GM18867 (cell line): ENCODE data around the gene CFAP161.

Source experiments
- ATAC-seq: cut with Tn5 transposase; IDR thresholded peaks from one replicate; pipeline ENCODE4 v1.9.1; 2021; ENCODE audit warnings: mild to moderate bottlenecking, moderate library complexity; ENCODE audit not compliant: unreplicated experiment

The CFAP161 gene

DNA sequence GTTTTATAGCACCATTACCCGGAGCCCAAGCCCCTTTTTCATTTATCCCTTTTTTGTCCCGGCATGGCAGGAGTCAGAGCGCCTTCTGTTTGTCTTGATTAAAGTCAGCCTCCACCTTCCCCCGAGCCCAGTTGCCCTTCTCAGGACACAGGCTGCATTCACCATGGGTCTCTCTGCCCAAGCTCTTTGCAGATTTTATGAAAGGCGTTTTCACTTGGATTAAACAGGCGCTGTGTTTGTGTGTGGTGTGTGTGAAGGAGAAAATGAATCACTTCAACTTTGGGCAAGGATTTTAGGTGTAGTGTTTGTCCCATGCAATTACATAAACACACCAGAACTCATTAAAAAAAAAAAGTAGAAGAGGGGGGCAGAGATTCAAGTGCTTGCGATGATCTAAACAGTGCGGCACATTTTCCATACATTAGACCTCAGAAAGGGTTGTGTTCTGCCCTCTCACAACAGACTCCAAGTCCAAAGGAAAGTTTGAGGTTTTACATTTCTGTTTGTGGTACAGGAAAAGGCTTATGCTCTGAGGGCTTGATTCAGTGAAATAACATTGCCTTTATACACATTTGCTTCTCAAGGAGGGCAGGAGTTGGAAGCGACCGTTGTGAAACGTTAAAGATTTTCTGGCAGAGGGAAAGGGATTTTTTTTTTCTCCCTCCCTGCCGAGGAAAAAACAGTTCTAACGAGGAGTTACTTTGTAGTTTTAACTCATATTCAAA is 48.1 kb downstream of the CFAP161 start:
- ATAC-seq = no peak

DNA sequence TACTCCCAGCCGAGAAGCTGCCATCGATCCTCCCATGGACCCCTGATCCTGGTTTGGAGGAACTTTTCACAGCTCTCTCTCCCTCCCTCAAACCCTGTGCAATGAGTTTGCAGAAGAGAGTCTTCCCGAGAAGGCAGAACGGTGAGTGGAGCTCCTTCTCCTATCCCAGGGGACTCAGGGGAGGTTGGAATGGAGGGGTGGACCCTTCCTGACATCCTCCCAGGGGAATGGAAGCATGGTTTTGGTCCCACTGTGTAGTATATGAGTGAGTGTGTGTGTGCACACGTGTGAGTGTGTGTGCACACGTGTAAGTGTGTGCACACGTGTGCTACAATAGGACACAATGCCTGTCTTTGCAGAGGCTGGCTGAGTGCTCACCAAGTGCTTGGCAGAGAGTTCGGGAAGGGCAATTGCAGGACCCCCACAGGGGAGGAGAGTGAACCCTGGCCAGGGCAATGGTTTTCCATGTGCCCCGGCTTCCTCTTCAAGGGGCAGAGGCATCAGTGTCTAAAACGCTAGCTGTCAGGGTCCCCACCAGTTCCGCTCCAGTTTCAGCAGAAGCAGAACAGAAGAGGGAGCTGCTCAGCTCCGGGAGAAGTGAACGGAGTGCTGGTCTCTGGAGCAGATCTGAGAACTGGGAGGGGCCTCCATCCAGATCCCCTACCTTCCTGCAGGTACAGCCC is 48.8 kb downstream of the CFAP161 start:
- ATAC-seq = no peak

DNA sequence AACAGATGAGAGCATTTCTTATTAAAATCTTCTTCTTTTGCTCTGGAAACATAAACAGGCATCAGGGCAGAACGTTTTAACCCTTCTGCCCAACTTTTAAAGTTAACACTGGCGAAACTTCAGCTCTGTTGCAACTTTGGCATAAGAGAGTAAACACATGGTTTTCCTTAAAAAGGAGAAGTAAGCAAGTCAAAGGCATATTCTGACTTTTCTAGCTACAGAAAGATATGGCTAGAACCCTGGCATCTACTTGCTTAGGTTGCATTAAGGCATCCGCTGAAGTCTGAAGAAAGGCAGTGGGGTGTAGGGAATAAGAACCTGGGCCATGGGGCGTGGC is 49.3 kb downstream of the CFAP161 start:
- no peak for ATAC-seq

DNA sequence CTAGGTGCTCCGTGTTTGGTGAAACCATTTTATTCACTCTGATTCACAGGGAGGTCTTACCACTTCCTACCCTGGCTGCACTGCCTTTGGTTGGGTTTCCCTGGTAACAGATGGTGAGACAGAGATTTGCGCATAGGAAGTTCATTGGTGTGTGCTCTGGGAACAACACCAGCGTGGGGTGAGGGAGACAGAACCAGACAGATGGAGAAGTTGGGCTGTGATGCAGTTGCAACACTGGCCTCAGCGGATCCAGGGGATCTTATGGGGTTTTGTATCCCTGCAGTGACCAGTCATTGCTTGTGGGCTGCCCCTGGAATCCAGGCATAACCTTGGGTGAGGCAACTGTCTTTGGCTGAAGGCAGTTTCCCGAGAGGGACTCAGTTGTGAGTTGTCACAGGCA is 50.1 kb downstream of the CFAP161 start:
- ATAC-seq = no peak

DNA sequence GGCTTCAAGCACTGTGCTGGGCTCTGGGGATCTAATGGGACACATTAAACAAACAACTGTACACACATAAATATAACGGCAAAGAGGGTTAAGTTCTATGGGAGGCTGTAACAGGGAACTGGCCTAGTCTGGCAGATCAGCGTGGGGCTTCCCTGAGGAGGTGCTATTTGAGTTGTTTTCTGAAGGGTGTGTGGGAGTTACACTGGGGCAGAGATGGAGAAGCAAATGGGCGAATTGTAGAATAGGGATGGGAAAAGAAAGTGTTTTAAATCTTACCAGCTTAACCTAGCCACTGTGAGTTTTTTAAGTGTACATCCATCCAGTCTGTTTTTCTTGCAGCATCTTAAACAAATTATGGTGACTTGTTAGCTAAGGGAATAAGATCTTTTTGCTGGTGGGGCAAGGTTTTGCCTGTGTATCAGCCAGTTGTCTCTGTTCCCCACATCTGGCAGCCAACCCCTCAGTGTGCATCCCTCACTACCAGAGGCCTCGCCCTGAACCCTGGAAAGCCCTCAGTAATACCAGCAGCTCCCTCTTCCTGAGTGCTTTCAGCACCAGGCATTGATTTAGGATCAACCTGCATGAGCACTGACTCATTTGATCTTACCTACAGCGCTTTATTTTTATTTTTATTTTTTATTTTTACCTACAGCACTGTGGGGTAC is 51.7 kb downstream of the CFAP161 start:
- ATAC-seq = no peak

DNA sequence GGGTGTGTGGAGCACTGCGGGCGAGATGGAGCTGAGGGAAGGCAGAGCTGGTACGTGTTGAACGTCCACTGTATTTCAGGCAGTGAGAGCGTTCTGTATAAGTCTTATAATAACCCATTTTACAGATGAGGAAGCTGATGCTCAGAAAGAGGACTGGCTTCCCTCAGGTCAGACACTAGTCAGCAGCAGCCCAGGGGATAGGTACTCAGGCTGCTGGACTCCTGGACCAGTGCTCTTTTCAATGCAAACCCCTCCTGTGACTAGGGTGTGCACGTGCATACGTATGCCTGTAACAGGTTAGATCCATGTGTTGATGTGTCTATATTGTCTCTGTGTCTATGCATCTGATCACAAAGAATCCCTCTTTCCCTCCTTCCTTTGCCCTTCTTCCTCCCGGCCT is 54.3 kb downstream of the CFAP161 start:
- no peak for ATAC-seq

DNA sequence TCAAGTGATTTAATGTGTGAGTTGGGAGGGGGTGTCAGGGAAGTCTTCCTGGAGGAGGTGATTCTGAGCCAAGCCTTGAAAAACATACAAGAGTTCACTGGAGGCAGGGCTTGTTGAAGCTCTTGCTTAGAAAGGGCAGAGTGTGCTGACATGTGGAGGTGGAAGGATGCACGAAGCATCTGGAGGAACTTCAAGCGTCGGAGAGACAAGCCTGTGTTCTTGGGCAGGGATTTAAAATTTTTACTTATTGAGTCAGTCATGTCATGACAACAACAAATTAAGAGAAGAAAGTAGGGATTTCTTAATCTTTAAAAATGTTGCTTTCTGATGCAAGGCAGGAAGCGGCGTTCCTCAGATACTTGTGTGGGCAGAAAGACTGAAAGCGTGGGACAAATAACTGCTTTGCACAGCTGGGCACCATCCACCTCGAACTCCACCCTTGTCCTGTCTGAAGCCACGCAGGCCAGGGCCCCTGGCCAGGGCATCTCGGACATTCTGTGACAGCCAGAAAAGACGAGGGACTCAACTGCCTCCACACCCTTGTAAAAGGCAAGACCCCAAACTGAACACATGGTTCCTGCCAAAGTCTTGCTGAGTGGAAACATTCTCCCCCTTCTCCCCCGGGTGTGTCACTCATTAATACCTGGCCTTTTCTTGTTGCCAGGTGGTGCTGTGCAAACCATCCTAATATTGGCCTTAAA is 55.7 kb downstream of the CFAP161 start:
- ATAC-seq = no peak

DNA sequence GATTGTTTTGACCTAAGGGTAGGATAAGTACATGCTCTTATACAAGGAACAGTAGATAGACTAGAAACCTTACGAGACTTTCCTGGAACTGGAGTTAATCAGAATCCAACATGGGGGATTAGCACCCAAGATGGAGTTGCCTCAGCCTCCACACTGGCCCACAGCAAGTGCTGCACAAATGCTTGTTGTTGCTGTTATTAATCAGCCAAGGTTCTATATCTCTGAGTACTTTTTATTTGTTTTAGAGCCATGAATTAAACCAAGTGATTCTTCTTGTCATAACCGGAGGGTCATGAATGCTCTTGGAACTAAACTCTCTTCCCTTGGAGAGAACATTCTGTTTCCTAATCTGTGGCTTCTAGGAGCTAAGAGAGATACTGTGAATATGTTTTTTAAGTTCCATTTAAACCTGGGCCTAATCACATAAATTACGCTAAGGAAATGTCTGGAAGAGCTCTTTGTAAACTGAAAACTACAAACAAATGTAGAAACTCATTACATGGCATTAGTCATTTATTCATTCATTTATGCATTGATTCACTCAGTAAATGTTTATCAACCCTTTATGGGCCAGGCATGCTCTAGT is 56.9 kb downstream of the CFAP161 start:
- ATAC-seq = no peak

DNA sequence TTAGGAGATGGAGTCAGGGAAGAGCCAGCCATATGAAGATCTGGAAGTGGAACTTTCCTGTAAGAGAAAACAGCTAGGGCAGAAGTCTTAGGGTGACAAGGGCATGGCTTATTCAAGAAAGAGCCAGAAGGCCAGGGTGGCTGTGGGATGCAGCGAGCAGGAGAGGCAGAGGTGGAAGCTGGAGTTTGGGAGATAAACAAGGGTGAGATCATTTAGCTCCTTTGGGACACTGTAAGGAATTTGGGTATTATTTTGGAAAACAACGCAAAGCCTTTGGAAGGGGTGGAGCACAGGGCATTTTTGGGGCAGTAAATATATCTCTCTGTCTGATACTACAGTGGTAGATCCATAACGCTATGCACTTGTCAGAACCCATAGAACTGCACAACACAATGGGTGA is 57.6 kb downstream of the CFAP161 start:
- no peak for ATAC-seq

DNA sequence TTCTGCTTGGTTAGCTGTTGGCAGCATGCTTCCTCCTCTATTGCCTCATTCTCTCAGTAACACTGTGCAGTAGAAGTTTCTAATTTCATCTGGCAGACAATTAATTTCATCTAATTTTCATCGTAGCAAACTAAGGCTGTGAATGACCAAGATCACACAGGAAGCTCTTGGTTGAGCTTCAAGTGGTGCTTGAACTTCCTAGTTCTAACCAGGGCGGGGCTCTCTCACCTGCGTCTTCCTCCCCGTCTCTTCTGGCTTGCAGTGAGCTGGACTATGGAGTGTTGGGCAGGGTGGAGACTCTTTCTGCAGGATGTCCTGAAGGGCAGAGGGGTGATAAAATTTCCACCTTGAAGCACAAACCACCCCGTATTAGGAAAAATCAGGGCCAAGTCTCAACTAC is 60.7 kb downstream of the CFAP161 start:
- no peak for ATAC-seq

DNA sequence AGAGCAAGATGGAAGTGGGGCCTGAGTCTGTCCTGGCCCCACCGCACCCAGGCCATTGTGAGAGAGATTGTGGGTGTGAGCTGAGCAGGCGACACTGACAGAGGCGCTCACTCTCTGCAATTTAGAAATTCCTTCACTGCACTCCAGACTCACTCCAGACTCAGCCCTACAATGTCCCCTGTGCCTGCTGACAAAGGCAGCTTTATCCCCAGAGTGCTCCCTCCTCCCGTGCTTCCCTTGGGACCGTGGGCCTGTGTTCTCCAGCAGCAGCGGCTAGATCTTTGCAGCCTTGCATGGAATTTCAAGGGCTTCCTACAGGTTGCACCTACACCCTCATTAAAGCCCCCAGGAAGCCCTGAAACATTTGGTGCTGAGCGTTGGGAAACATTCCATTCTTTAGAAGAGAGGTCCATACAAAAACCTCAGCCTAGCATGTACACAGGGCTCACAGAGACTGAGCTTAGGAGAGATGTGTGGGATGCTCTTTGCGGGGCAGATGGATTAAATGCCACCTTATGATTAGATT is 61.3 kb downstream of the CFAP161 start:
- no peak for ATAC-seq

DNA sequence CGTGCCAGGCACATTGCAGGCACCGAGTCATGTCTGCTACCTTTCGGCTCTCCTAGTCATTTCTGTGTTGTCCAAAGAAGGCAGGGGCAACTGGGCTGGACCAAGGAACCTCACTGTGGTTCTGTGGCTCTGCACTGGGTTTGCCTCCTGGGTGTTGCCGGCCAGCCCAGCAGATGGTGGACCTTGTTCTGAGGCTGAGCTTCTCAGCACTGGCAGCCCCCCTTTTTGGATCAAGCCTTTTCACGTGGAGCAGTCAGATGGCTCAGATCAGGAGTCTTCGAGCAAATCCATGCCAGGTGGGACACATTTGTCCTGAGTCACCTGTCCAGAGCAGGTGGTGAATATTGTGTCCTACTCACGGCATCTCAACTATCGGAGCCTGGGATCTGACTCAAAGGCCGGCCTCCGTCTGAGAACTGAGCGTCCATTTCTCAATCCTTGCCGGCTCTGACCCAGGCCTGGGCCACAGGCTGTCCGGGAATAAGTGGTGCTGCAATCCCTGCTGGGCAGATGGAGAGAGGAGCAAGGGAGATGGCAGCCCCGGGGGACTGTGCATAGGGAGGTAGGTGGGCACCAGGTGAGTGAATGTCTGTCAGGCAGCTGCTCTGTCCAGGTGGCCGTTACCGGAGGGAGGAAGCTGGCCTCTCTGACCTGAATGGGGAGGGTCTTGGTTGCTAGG is 62.6 kb downstream of the CFAP161 start, which contains the start of gene IL16:
Gene IL16, plus strand, starts transcription at position 304 of the 679 bp plus-strand sequence. CDS start 28,521 bp downstream, outside the sequence.
- ATAC-seq = no peak

DNA sequence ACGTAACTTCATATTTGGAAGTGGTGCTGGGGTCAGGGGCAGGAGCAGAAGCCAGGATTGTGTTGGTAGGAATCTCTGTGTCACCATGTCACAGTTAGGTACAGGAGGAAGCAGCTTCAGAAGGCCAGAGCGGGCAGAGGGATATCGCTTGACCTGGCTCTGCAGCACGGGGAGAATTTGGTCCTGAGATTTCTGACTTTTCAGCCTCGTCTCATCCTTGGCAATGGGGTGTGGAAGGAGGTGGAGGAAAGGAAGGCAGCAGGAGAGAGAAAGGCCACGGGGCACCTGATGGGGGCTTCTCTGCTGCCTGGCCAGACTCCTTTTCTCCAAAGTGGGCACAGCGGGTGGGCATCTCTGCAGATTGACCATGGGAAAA is 63.2 kb downstream of the CFAP161 start:
- ATAC-seq = no peak

DNA sequence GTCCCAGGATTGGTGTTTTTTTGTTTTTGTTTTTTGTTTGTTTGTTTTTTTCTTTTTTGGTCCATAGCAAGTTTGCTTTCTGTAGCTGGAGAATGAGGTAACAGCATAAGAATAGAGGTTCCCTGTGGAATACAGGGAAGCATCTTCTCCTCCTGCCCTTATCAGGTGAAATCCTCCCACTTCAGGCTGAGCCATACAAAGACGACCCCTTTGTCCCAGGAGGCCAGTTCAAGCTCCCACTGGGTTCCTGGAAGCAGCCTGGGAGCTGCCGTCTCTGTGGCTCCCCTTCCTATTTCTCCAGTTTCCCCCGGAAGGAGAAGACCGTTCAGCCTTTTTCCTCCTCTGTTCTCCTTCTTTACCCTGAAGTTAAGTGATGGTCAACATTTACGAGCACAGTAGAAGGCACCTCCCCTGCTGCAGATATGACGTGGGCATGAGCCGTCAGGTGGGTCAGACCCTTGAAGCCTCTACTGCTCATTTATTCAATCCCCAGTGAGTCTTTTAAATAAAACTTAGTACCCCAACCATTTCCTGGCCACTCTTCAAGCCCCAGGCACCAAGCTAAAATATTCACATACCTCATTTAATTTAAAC is 63.7 kb downstream of the CFAP161 start:
- ATAC-seq = no peak
